Measurements from ENCODE around the gene FCGBP.

The FCGBP gene

GRCh38 chr19:39943586-39943985, 9.2 kb upstream of the FCGBP start:
- no peak for DNase-seq

- no peak for DNase-seq
Measured at GRCh38 chr19:39942366-39942730, 7.9 kb upstream of the FCGBP start.

DNA sequence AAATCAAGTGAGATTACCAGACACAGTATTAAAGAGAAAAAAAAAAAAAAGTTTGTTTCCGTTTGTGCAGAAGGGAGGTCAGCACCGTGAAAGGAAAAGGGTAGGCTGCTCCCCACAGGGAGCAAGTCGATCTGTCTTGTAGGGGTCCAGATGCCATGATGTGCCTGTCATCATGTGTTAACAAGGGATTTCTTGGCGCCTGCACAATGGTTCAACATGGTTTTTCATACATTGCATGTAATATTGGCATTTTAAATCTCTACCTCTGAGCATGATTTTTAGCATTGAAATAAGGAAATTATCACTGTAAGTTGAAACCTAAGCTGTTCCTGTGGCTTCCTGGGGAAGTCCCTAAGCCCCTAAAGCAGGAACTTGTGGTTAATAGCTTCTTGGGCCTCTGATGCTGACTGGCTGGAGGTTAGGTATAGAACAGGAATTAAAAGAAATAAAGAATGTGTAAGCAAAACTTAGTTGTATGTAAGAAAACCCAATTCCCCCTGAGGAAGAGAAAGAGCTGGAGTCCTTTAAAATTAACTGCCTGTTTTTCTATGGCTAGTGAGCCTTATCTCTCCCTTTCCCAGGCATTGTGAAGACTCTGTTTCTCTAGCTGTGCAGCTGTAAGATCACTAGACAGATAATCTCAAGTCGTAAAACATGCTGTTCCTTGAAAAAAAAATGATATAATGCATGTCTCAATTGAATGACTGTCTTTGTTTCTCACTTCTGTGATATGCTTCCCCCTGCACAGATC, 7.4 kb upstream of the FCGBP start:
- no peak for DNase-seq

DNA sequence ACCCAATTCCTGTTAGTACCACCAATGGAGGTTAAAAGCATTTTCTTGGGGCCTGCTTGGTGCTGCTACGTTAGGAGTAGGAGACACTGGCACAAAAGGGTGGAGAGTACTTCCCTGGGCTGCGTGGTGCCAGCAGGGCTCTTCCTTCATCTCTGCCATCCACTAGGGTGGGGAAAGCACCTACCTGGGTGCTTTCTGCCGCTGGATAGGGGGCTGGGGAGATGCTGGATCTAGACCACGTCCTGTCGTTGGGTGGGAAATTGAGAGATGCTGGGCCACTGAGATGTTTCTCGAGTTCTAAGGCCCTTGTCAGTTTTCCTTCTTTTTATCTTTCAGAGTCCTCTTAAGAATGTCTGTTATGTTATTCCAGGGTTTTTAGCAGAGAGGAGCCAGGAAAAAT, 6.7 kb upstream of the FCGBP start:
- DNase-seq = no peak

- no peak for DNase-seq
Measured at GRCh38 chr19:39940221-39940833, 5.9 kb upstream of the FCGBP start.

GRCh38 chr19:39939556-39939955, 5.1 kb upstream of the FCGBP start:
- DNase-seq = no peak

DNA sequence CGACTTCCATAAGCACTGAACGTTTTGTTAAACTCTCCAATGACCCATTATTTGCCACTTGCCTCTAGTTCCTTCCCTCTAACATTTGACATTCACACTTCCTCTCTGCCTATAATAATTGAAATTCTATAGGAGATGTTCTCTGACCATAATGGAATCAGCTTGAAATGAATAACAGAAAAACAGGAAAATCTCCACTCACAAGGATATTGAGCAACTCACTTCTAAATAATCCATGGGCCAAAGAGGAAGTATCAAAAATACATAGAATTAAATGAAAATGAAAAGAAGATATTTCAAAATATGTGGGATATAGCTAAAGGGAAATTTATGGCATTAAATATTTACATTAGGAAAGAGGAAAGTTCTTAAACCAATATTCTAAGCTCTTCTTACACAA, 3.4 kb upstream of the FCGBP start:
- DNase-seq = no peak

DNA sequence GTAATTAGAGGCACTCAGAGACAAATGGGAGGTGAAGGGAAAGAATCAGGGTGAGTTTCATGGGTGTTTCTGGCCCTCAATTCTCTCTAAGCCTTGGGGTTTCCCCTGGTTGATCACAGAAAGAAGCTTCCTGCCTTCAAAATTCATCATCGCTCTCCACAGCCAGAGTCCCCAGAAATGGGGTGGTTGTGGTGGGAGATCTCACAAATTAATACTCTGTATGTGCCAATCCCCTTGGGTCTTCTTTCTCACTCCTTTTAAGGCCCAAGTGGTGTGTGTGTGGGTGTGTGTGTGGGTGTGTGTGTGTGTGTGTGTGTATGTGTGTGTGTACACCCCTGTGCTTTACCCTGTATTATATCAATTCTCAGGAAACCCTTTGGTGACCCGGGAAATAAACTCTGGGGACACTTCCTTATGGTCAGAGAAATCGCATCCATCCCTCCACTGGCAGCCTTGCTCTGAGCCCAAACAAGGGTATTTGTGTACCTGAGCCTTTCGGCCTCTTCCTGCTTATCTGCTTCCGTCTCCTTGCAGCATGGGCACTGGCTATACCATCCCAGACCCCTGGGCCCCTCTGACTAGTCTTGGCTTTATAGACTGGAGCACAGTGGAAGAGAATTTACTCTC, 2.8 kb upstream of the FCGBP start:
- no peak for DNase-seq

- no peak for DNase-seq
Measured at GRCh38 chr19:39936622-39937021, 2.2 kb upstream of the FCGBP start.

DNA sequence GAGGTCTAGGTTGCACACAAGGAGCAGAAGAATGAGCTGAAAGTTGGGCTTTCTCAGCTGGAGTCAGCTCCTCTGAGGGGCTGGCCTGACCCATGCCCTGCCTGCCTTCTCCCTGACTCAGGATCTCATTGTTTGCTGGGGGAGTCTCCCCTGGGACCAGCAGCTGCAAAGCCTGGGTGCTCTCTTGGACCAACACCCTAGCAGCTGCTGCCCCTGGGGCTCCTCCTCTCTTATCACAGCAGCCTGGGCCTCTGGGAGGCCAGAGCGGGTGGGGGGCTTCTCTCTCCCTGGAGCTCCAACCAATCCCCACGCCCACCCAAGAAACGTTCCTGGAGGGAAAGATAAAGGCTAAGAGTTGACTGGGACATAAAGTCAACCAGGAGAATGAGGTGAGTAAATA, 1.6 kb upstream of the FCGBP start:
- DNase-seq = no peak

GRCh38 chr19:39935364-39935661, 879 bp upstream of the FCGBP start:
- no peak for DNase-seq

DNA sequence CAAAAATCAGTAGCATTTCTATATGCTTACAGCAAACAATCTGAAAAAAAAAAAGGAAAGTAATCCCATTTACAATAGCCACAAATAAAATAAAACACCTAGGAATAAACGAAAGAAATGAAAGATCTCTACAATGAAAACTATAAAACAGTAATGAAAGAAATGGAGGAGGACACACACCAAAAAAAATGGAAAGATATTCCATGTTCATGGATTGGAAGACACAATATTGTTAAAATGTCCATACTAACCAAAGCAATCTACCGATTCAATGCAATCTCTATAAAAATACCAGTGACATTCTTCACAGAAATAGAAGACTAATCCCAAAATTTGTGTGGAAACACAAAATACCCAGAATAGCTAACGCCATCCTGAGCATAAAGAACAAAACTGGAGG, 4.7 kb downstream of the FCGBP start:
- no peak for DNase-seq

- no peak for DNase-seq
Measured at GRCh38 chr19:39928357-39928725, 6.1 kb downstream of the FCGBP start.

- DNase-seq = no peak
Measured at GRCh38 chr19:39927524-39928356, 6.7 kb downstream of the FCGBP start.

- DNase-seq = no peak
Measured at GRCh38 chr19:39927076-39927475, 7.4 kb downstream of the FCGBP start.

DNA sequence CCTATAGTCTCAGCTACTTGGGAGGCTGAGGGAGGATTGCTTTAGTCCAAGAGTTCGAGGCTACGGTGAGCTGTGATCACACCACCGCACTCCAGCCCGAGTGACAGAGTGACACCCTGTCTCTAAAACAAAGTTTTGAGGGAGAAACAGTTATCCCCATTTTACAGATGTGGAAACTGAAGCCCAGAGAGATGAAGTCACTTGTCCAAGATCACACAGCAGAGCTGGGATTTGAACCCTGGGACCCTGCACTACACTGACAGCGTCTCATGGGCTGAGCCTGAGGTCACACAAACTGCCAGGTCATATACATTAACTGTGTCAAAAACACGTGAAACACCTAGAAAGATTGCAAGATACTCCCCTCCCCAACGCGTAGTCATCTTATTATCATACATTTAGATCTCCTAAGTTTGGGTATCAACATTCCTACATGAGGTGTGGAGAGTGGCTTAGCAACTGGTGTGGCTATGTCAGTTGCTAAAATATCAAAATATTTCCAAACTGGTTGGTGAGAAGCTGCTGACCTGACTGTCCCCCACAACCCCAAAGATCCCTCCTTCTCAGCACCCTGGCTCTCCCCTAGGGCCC, 8.2 kb downstream of the FCGBP start:
- DNase-seq = no peak

- DNase-seq = no peak
Measured at GRCh38 chr19:39924952-39925351, 9.5 kb downstream of the FCGBP start.

- DNase-seq = no peak
Measured at GRCh38 chr19:39924389-39924788, 10.0 kb downstream of the FCGBP start.

DNA sequence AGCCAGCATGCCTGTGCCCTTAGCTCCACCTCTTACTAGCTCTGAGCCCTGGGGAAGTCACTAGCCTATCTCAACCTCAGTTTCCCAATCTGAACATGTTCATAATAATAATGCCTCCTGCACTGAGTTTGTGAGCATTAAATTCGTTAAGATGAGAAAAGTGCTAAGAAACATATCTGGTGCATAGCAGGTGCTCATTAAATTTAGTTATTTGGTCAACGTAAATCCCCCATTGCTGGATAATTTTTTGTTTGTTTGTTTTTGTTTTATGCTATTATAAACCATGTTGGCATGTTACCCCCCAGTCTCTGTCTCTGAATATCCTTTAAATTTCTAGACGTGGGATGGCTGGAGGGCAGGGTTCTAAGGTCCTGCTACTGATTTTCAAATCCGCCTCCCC, 10.6 kb downstream of the FCGBP start:
- DNase-seq = no peak

- no peak for DNase-seq
Measured at GRCh38 chr19:39919976-39920375, 14.5 kb downstream of the FCGBP start.

- no peak for DNase-seq
Measured at GRCh38 chr19:39918183-39918651, 16.2 kb downstream of the FCGBP start.

DNA sequence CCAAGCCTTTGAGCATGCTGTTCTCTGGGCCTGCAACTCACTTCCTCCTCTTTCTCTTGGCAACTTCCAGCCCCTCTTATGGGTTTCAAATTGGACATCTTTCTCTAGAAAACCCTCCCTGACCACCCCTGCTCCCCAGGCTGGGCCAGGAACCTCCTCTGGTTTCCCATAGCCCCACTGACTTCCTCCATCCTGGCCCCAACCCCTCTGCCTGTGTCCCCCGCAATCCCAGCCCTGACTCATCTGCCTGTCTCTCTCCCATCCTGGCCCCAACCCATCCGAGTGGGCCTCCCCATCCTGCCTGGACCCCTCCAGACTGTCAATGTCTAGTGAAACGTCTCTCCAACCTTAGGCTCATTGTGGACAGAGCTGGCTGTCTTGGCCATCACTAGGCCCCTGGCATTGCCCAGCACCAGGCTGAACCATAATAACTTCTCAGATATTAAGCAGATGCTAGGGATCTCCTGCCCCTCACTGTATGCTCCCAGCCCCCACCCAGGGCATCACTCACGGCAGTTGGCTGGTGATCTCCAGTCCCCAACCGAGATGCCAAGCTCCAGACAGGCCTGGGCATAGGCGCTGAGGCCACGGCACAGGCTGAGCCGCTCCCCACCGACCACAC, 16.8 kb downstream of the FCGBP start:
- DNase-seq = no peak

GRCh38 chr19:39916851-39917396, 17.5 kb downstream of the FCGBP start:
- no peak for DNase-seq

Data from NCI-H2227 treated with DMSO at 0.1 percent for 48 hours (cell line).